DND-41 (cell line): ENCODE measurements around the gene XK.

Experiments used
- EZH2 ChIP-seq: IDR thresholded peaks from 3 replicates; pipeline ENCODE4 v1.6.1; 2012; ENCODE audit warnings: borderline replicate concordance, low read depth, mild to moderate bottlenecking, moderate library complexity, low read length, inconsistent platforms; ENCODE audit not compliant: severe bottlenecking
- TF ChIP-seq, protein P1 (sequence below): IDR thresholded peaks from 2 replicates; pipeline ENCODE4 v1.5.1; 2012; ENCODE audit warnings: borderline replicate concordance, low read length, moderate library complexity, mild to moderate bottlenecking; ENCODE audit not compliant: poor library complexity, severe bottlenecking; ENCODE audit errors: extremely low read depth

- TF ChIP-seq, protein P1, sequence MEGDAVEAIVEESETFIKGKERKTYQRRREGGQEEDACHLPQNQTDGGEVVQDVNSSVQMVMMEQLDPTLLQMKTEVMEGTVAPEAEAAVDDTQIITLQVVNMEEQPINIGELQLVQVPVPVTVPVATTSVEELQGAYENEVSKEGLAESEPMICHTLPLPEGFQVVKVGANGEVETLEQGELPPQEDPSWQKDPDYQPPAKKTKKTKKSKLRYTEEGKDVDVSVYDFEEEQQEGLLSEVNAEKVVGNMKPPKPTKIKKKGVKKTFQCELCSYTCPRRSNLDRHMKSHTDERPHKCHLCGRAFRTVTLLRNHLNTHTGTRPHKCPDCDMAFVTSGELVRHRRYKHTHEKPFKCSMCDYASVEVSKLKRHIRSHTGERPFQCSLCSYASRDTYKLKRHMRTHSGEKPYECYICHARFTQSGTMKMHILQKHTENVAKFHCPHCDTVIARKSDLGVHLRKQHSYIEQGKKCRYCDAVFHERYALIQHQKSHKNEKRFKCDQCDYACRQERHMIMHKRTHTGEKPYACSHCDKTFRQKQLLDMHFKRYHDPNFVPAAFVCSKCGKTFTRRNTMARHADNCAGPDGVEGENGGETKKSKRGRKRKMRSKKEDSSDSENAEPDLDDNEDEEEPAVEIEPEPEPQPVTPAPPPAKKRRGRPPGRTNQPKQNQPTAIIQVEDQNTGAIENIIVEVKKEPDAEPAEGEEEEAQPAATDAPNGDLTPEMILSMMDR, result no peak
- TF ChIP-seq EZH2, result no peak
Observed at GRCh38 chrX:37686369-37686995, 891 bp downstream of the XK start.
